ENCODE results near the gene NPHS1.

The NPHS1 gene

DNA sequence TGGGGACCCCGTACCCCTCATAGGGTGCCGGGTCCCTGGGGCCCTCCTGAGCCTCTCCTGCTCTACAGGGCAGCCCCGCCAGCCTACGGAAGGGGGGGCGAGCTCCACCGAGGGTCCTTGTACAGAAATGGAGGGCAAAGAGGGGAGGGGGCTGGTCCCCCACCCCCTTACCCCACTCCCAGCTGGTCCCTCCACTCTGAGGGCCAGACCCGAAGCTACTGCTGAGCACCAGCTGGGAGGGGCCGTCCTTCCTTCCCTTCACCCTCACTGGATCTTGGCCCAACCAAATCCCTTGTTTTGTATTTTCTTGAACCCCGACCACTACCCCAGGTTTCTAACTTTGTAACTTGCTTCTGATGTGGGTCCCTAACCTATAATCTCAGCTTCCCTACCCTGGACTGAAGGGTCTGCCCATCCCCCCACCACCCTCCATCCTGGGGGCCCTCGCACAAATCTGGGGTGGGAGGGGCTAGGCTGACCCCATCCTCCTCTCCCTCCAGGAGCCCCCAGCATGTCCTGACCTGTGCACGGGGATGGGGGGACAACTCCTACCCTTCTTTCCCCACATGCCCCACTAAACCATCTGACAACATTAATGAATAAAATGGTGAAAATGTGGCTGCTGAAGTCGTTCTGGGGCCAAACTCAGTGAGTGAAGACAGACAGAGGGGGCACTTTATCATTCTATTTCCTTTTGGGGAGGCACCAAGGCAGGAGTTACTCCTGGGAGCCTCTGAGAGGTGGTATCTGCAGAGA is 63.9 kb downstream of the NPHS1 start:
- no peaks in the 10 kb centered on the region for H3K27me3 ChIP-seq (ENCODE audit: control insufficient read depth, insufficient read depth, low read length)
- H3K4me2 ChIP-seq (ENCODE audit: low read length): no peak overlapping the region
- no peak overlapping the region for H3K9ac ChIP-seq (ENCODE audit: low read depth, low read length)
- peaks cover 4% of the 10 kb centered on the region for H3K4me1 ChIP-seq (ENCODE audit: control insufficient read depth, insufficient read depth, low read length)
- H3K4me3 ChIP-seq (ENCODE audit: low read length): no peak overlapping the region
- no peaks in the 10 kb centered on the region for H3K9me3 ChIP-seq (replicated peaks; ENCODE audit: low read length)
- no peaks in the 10 kb centered on the region for H3K36me3 ChIP-seq (ENCODE audit: insufficient read depth, low read length)

DNA sequence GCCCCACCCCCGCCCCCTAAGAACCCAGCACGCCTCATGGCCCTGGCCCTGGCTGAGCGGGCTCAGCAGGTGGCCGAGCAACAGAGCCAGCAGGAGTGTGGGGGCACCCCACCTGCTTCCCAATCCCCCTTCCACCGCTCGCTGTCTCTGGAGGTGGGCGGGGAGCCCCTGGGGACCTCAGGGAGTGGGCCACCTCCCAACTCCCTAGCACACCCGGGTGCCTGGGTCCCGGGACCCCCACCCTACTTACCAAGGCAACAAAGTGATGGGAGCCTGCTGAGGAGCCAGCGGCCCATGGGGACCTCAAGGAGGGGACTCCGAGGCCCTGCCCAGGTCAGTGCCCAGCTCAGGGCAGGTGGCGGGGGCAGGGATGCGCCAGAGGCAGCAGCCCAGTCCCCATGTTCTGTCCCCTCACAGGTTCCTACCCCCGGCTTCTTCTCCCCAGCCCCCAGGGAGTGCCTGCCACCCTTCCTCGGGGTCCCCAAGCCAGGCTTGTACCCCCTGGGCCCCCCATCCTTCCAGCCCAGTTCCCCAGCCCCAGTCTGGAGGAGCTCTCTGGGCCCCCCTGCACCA is 65.0 kb downstream of the NPHS1 start:
- Histone ChIP-seq H3K9me3 (replicated peaks; ENCODE audit: low read length) (no peaks in the 10 kb centered on the region), H3K36me3 (ENCODE audit: insufficient read depth, low read length) (no peaks in the 10 kb centered on the region), H3K4me2 (ENCODE audit: low read length) (no peak overlapping the region), H3K4me1 (ENCODE audit: control insufficient read depth, insufficient read depth, low read length) (no peaks in the 10 kb centered on the region), H3K9ac (ENCODE audit: low read depth, low read length) (no peak overlapping the region), H3K4me3 (ENCODE audit: low read length) (no peak overlapping the region), H3K27me3 (ENCODE audit: control insufficient read depth, insufficient read depth, low read length) (no peaks in the 10 kb centered on the region)

DNA sequence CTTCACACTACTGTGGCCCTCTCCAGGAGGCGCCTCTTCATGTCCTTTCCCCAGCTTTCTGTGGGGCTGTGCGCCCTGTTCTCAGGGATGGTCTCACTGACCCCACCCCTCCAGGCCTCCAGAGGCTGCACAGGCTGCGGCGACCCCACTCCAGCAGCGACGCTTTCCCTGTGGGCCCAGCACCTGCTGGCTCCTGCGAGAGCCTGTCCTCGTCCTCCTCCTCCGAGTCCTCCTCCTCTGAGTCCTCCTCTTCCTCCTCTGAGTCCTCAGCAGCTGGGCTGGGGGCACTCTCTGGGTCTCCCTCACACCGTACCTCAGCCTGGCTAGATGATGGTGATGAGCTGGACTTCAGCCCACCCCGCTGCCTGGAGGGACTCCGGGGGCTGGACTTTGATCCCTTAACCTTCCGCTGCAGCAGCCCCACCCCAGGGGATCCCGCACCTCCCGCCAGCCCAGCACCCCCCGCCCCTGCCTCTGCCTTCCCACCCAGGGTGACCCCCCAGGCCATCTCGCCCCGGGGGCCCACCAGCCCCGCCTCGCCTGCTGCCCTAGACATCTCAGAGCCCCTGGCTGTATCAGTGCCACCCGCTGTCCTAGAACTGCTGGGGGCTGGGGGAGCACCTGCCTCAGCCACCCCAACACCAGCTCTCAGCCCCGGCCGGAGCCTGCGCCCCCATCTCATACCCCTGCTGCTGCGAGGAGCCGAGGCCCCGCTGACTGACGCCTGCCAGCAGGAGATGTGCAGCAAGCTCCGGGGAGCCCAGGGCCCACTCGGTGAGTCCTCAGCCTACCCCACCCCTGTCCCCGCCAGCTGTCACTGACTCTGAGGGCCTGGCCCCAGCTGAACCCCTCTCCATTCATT is 65.8 kb downstream of the NPHS1 start:
- Histone ChIP-seq H3K36me3 (ENCODE audit: insufficient read depth, low read length) (no peaks in the 10 kb centered on the region), H3K4me3 (ENCODE audit: low read length) (no peak overlapping the region), H3K4me2 (ENCODE audit: low read length) (no peak overlapping the region), H3K9ac (ENCODE audit: low read depth, low read length) (no peak overlapping the region), H3K4me1 (ENCODE audit: control insufficient read depth, insufficient read depth, low read length) (no peaks in the 10 kb centered on the region), H3K27me3 (ENCODE audit: control insufficient read depth, insufficient read depth, low read length) (no peaks in the 10 kb centered on the region), H3K9me3 (replicated peaks; ENCODE audit: low read length) (no peaks in the 10 kb centered on the region)

- Histone ChIP-seq H3K9ac (ENCODE audit: low read depth, low read length) (no peak overlapping the region), H3K9me3 (replicated peaks; ENCODE audit: low read length) (no peaks in the 10 kb centered on the region), H3K36me3 (ENCODE audit: insufficient read depth, low read length) (no peaks in the 10 kb centered on the region), H3K4me2 (ENCODE audit: low read length) (no peak overlapping the region), H3K4me1 (ENCODE audit: control insufficient read depth, insufficient read depth, low read length) (no peaks in the 10 kb centered on the region), H3K27me3 (ENCODE audit: control insufficient read depth, insufficient read depth, low read length) (no peaks in the 10 kb centered on the region), H3K4me3 (ENCODE audit: low read length) (no peak overlapping the region)
These were observed 67.0 kb downstream of the NPHS1 start for GRCh38 chr19:35785339-35785627.

DNA sequence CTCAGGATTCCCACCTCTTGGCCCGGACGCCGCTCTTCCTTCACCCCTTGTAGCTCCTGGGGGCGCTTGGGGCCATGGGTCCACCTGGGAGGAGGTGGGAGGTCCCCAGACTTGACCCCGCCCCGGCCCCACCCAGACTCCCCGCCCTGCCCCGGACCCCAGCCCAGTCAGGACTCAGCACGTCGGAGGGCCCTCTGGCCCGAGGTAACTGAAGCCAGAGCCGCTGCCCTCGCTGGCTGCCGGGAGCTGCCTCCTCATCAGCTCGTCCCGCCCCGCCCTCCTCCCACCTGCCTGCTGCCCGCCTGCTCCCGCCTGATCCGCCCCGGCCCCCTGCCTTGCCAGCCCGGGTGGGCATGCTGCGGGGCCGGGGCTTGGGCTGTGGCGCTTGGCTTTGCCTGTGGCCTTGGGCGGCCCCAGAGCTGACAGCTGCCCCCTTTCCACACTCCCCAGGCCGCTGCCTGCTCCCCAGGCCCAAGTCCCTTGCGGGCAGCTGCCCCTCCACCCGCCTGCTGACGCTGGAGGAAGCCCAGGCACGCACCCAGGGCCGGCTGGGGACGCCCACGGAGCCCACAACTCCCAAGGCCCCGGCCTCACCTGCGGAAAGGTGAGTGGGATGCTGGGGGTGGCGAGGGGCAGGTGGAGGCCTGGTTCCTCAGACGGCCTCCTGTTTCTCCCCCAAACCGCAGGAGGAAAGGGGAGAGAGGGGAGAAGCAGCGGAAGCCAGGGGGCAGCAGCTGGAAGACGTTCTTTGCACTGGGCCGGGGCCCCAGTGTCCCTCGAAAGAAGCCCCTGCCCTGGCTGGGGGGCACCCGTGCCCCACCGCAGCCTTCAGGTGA is 67.6 kb downstream of the NPHS1 start:
- Histone ChIP-seq H3K4me3 (ENCODE audit: low read length) (no peak overlapping the region), H3K9ac (ENCODE audit: low read depth, low read length) (no peak overlapping the region), H3K27me3 (ENCODE audit: control insufficient read depth, insufficient read depth, low read length) (no peaks in the 10 kb centered on the region), H3K4me2 (ENCODE audit: low read length) (no peak overlapping the region), H3K4me1 (ENCODE audit: control insufficient read depth, insufficient read depth, low read length) (no peaks in the 10 kb centered on the region), H3K9me3 (replicated peaks; ENCODE audit: low read length) (no peaks in the 10 kb centered on the region), H3K36me3 (ENCODE audit: insufficient read depth, low read length) (peaks cover 3% of the 10 kb centered on the region)

DNA sequence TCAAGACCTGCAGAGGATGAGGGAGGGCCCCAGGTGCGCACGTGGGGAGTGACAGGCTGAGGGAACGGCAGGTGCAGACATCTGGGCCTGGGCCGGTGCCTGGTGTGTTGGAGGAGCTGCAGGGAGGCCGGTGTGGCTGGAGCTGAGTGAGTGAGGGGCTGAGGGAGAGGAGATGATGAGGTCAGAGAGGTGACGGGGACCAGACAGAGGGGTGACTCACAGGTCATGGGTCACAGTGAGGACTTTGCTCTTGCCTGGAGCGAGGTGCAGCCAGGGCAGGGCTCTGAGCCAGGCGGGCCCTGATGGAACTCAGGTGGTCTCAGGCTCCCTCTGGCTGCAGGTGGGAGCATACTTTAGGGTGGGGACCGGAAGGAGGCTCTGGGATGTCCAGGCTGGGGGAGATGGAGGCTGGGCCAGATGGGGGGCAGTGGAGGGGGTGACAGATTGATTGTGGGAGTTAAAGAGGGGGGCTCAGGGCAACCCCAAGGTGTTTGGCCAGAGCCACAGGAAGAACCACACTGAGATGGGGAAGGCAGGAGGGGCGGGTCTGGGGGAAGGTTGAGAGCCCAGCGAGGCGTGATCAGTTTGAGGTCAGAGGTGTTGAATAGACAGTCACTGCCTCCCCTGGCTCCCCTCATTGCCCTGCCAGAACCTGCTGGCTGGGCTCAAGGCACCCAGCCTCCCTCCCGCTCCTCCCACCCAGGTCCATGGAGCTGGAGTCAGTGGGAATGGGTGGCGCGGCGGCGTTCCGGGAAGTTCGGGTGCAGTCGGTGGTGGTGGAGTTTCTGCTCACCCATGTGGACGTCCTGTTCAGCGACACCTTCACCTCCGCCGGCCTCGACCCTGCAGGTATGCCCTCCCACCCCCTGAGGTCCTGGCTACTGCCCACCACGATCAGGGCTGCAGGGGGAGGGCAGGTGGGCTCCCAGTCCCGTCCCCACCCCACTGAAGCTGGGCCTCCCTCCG is 68.6 kb downstream of the NPHS1 start:
- H3K27me3 ChIP-seq (ENCODE audit: control insufficient read depth, insufficient read depth, low read length): no peaks in the 10 kb centered on the region
- H3K9me3 ChIP-seq (replicated peaks; ENCODE audit: low read length): no peaks in the 10 kb centered on the region
- no peaks in the 10 kb centered on the region for H3K4me1 ChIP-seq (ENCODE audit: control insufficient read depth, insufficient read depth, low read length)
- H3K36me3 ChIP-seq (ENCODE audit: insufficient read depth, low read length): peaks cover 3% of the 10 kb centered on the region
- no peak overlapping the region for H3K4me3 ChIP-seq (ENCODE audit: low read length)
- H3K9ac ChIP-seq (ENCODE audit: low read depth, low read length): no peak overlapping the region
- no peak overlapping the region for H3K4me2 ChIP-seq (ENCODE audit: low read length)

DNA sequence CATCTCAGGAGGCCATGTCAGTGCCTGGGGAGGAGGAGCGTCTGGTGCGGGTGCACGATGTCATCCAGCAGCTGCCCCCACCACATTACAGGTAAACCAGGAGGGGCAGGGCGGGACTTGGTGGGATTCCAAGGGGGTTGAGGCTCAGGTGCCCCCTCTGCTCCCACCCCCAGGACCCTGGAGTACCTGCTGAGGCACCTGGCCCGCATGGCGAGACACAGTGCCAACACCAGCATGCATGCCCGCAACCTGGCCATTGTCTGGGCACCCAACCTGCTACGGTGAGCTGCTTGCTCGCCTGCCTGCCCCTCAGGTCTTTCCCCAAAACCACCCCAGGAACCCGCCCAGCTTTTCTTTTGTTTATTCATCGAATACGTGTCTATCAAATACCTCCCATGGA is 69.7 kb downstream of the NPHS1 start:
- Histone ChIP-seq H3K27me3 (ENCODE audit: control insufficient read depth, insufficient read depth, low read length) (no peaks in the 10 kb centered on the region), H3K4me3 (ENCODE audit: low read length) (no peak overlapping the region), H3K36me3 (ENCODE audit: insufficient read depth, low read length) (peaks cover 3% of the 10 kb centered on the region), H3K4me2 (ENCODE audit: low read length) (no peak overlapping the region), H3K9me3 (replicated peaks; ENCODE audit: low read length) (no peaks in the 10 kb centered on the region), H3K4me1 (ENCODE audit: control insufficient read depth, insufficient read depth, low read length) (no peaks in the 10 kb centered on the region), H3K9ac (ENCODE audit: low read depth, low read length) (no peak overlapping the region)

- Histone ChIP-seq H3K4me2 (ENCODE audit: low read length) (no peak overlapping the region), H3K27me3 (ENCODE audit: control insufficient read depth, insufficient read depth, low read length) (no peaks in the 10 kb centered on the region), H3K36me3 (ENCODE audit: insufficient read depth, low read length) (peaks cover 3% of the 10 kb centered on the region), H3K9me3 (replicated peaks; ENCODE audit: low read length) (no peaks in the 10 kb centered on the region), H3K4me1 (ENCODE audit: control insufficient read depth, insufficient read depth, low read length) (no peaks in the 10 kb centered on the region), H3K9ac (ENCODE audit: low read depth, low read length) (no peak overlapping the region), H3K4me3 (ENCODE audit: low read length) (no peak overlapping the region)
These were observed 70.7 kb downstream of the NPHS1 start for GRCh38 chr19:35781650-35782049.

GRCh38 chr19:35780717-35781116 is 71.6 kb downstream of the NPHS1 start:
- no peak overlapping the region for H3K4me2 ChIP-seq (ENCODE audit: low read length)
- no peaks in the 10 kb centered on the region for H3K9me3 ChIP-seq (replicated peaks; ENCODE audit: low read length)
- no peaks in the 10 kb centered on the region for H3K27me3 ChIP-seq (ENCODE audit: control insufficient read depth, insufficient read depth, low read length)
- peaks cover 4% of the 10 kb centered on the region for H3K4me1 ChIP-seq (ENCODE audit: control insufficient read depth, insufficient read depth, low read length)
- peaks cover 3% of the 10 kb centered on the region for H3K36me3 ChIP-seq (ENCODE audit: insufficient read depth, low read length)
- no peak overlapping the region for H3K9ac ChIP-seq (ENCODE audit: low read depth, low read length)
- no peak overlapping the region for H3K4me3 ChIP-seq (ENCODE audit: low read length)

- Histone ChIP-seq H3K4me2 (ENCODE audit: low read length) (no peak overlapping the region), H3K9ac (ENCODE audit: low read depth, low read length) (no peak overlapping the region), H3K27me3 (ENCODE audit: control insufficient read depth, insufficient read depth, low read length) (no peaks in the 10 kb centered on the region), H3K36me3 (ENCODE audit: insufficient read depth, low read length) (peaks cover 3% of the 10 kb centered on the region), H3K4me1 (ENCODE audit: control insufficient read depth, insufficient read depth, low read length) (peaks cover 4% of the 10 kb centered on the region), H3K4me3 (ENCODE audit: low read length) (no peak overlapping the region), H3K9me3 (replicated peaks; ENCODE audit: low read length) (no peaks in the 10 kb centered on the region)
These were observed 72.2 kb downstream of the NPHS1 start for GRCh38 chr19:35780058-35780457.
